MCF 10A (cell line): ENCODE data around the gene TMEM248. TPM values are rescaled to one million over a fixed set of nuclear protein-coding genes. Genes with fewer than 3 reads are reported as not detected.
"Not testable (repeated sequence)": the region's sequence is repeated elsewhere in the genome, so short reads cannot be mapped to it uniquely, and the experiment has no call there.

Source experiments
- BruUV-seq: library from RNA; stranded (reverse); fragments of 400-500 nt; replicated peaks from 2 replicates; lab custom pipeline; 2021; lab: Mats Ljungman, UMichigan
- CTCF ChIA-PET: fragments of 300-600 bp; sonication (Branson Sonifier 250); formaldehyde crosslinking; extraction: SDS; loops from one replicate; lab custom pipeline; 2021; ENCODE audit warnings: antibody characterized with exemption, inconsistent platforms; lab: Yijun Ruan, JAX
- POLR2A ChIA-PET: fragments of 300-600, 350-650 bp; sonication (Branson Sonifier 250); formaldehyde crosslinking; extraction: SDS; loops from one replicate; lab custom pipeline; 2020; ENCODE audit warnings: antibody characterized with exemption, inconsistent platforms; lab: Yijun Ruan, JAX
- DNase-seq: peaks from one replicate; pipeline ENCODE4 v3.0.0-alpha.2; 2018; ENCODE audit not compliant: unreplicated experiment
- H3K27ac Mint-ChIP-seq: one replicate; pipeline ENCODE4 v1.8.0; 2022; ENCODE audit warnings: mild to moderate bottlenecking, low read depth, mixed read lengths; ENCODE audit not compliant: unreplicated experiment
- H3K27me3 Mint-ChIP-seq: one replicate; pipeline ENCODE4 v1.8.0; 2022; ENCODE audit warnings: mixed read lengths; ENCODE audit not compliant: insufficient read depth, unreplicated experiment
- H3K36me3 Mint-ChIP-seq: one replicate; pipeline ENCODE4 v1.8.0; 2022; ENCODE audit warnings: mild to moderate bottlenecking, moderate library complexity, mixed read lengths; ENCODE audit not compliant: insufficient read depth, unreplicated experiment
- H3K4me1 Mint-ChIP-seq: one replicate; pipeline ENCODE4 v1.8.0; 2022; ENCODE audit warnings: mixed read lengths; ENCODE audit not compliant: insufficient read depth, unreplicated experiment
- H3K4me3 Mint-ChIP-seq: one replicate; pipeline ENCODE4 v1.8.0; 2022; ENCODE audit warnings: mild to moderate bottlenecking, moderate library complexity, mixed read lengths; ENCODE audit not compliant: unreplicated experiment
- H3K9me3 Mint-ChIP-seq: one replicate; pipeline ENCODE4 v1.8.0; 2022; ENCODE audit warnings: mixed read lengths; ENCODE audit not compliant: unreplicated experiment
- intact Hi-C: fragments of 100-400 bp; cut with micrococcal nuclease; formaldehyde crosslinking; loops from 2 replicates; pipeline ENCODE4 v1.14.1; 2022
- total RNA-seq: library from RNA; stranded (reverse); gene quantifications from 2 replicates; pipeline ENCODE4 v1.2.3, GENCODE V29; 2022
- TF ChIP-seq, protein P1 (sequence below): fragments of 200-600 bp; IDR thresholded peaks from one replicate; pipeline ENCODE4 v1.8.0; 2022; ENCODE audit warnings: antibody characterized with exemption, mild to moderate bottlenecking; ENCODE audit not compliant: unreplicated experiment

TMEM248 gene
- total RNA-seq, 1 experiment from 2014 or later, result 75.7 TPM

DNA sequence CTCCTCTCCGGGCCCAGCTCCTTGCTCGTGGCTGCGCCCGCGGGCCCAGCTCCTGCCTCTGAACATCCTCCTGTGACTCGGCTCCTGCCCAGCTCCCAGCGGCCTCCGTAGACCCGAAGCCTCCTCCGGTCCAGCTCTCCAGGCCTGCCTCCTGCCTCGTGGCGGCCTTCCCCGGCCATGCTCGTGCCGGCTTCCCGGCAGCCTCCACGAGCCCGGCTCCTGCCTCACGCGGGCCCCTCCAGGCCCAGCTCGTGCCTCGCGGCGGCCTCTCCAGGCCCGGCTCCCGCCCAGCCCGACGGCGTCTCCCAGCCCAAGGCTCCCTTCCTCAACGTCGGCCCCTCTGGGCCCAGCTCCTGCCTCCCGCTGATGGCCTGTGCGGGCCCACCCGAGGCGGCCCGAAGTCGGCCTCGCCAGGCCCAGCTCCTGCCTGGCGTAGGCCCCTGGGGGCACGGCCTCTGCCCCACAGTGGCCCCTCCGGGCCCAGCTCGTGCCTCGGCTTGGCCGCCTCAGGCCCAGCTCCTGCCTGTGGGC is 16.9 kb upstream of the TMEM248 start:
- no peak overlapping the region for H3K4me3 Mint-ChIP-seq
- H3K27me3 Mint-ChIP-seq, result no peaks in the 10 kb centered on the region
- H3K4me1 Mint-ChIP-seq, result no peaks in the 10 kb centered on the region
- intact Hi-C loops, result no loop called here
- ChIA-PET POLR2A (interaction anchor here (1.1 to 1.6 kb wide), 2 partner anchors 17 to 32 kb away, joined by 3 to 4 read pairs; partner anchors contain the start of gene TMEM248), CTCF (interaction anchor here (0.6 to 1.3 kb wide), 4 partner anchors 9 to 764 kb away, joined by 3 to 4 read pairs (median 3); no protein-coding TSS in a partner anchor)
- TF ChIP-seq, protein P1, sequence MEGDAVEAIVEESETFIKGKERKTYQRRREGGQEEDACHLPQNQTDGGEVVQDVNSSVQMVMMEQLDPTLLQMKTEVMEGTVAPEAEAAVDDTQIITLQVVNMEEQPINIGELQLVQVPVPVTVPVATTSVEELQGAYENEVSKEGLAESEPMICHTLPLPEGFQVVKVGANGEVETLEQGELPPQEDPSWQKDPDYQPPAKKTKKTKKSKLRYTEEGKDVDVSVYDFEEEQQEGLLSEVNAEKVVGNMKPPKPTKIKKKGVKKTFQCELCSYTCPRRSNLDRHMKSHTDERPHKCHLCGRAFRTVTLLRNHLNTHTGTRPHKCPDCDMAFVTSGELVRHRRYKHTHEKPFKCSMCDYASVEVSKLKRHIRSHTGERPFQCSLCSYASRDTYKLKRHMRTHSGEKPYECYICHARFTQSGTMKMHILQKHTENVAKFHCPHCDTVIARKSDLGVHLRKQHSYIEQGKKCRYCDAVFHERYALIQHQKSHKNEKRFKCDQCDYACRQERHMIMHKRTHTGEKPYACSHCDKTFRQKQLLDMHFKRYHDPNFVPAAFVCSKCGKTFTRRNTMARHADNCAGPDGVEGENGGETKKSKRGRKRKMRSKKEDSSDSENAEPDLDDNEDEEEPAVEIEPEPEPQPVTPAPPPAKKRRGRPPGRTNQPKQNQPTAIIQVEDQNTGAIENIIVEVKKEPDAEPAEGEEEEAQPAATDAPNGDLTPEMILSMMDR, result no peak
- BruUV-seq, result no TSS peak
- H3K36me3 Mint-ChIP-seq, result peaks cover 22% of the 10 kb centered on the region
- H3K9me3 Mint-ChIP-seq, result no peaks in the 10 kb centered on the region
- no peak overlapping the region for H3K27ac Mint-ChIP-seq
- DNase-seq, result no peak

DNA sequence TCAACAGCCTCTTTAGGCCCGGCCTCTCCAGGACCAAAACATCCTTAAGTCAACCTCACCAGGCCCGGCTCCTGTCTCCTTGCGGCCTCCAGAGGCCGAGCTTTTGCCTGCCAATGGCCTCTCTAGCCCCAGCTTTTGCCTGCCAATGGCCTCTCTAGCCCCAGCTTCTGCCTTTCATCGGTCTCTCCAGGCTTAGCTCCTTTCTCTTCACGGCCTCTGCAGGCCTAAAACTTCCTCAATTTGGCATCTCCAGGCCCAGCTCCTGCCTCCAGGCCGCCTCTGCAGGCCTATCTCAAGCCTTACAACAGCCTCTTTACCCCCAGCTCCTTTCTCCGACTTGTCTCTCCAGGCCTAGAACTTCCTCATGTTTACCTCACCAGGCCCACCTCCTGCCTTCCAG is 15.7 kb upstream of the TMEM248 start:
- no peak overlapping the region for H3K27ac Mint-ChIP-seq
- H3K27me3 Mint-ChIP-seq, result no peaks in the 10 kb centered on the region
- intact Hi-C loops, result no loop called here
- H3K9me3 Mint-ChIP-seq, result no peaks in the 10 kb centered on the region
- H3K36me3 Mint-ChIP-seq, result peaks cover 22% of the 10 kb centered on the region
- BruUV-seq, result no TSS peak
- H3K4me3 Mint-ChIP-seq, result no peak overlapping the region
- POLR2A ChIA-PET, result interaction anchor here (1.6 kb wide), 1 partner anchor 16 kb away, joined by 3 read pairs; the partner anchor contains the start of gene TMEM248
- TF ChIP-seq, protein P1, result no peak
- no peaks in the 10 kb centered on the region for H3K4me1 Mint-ChIP-seq
- CTCF ChIA-PET, result interaction anchor here (0.5 to 1.1 kb wide), 7 partner anchors 11 to 765 kb away, joined by 3 to 6 read pairs (median 3); no protein-coding TSS in a partner anchor
- DNase-seq, result no peak

DNA sequence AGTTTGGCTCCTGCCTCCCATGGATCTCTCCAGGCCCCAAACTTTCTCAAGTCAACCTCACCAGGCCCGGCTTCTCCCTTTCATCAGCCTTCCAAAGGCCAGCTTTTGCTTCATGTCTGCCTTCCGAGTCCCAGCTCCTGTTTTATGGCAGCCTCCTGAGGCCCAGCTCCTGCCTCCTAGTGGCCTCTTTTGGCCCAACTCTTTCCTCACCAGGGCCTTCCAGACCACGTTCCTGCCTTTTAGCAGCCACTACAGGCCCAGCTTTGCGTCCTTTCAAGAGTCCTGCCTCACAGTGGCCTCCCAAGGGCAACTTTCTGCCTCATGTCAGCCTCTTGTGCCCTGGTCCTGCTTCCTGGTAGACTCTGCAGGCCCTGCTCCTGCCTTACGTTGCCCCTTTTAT is 15.3 kb upstream of the TMEM248 start:
- ChIA-PET CTCF (interaction anchor here (0.6 to 1.1 kb wide), 6 partner anchors 18 to 765 kb away, joined by 3 to 6 read pairs (median 4); no protein-coding TSS in a partner anchor), POLR2A (interaction anchor here (1.6 kb wide), 1 partner anchor 15 kb away, joined by 3 read pairs; the partner anchor contains the start of gene TMEM248)
- no peak overlapping the region for H3K27ac Mint-ChIP-seq

DNA sequence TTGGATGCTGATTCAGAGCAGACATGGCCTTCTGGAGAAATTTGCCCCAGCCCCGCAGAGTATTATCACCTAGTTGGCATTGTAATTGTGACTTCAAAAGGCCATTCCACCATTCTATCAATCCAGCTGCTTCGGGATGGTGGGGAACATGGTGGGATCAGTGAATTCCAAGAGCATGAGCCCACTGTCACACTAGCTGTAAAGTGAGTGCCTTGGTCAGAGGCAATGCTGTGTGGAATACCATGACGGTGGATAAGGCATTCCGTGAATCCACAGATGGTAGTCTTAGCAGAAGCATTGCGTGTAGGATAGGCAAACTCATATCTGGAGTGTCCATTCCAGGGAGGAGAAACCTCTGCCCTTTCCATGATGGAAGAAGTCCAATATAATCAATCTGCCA is 13.3 kb upstream of the TMEM248 start:
- ChIA-PET POLR2A (no interaction called here), CTCF (no interaction called here)
- Mint-ChIP-seq H3K27me3 (no peaks in the 10 kb centered on the region), H3K27ac (no peak overlapping the region), H3K4me3 (no peak overlapping the region), H3K4me1 (no peaks in the 10 kb centered on the region), H3K36me3 (peaks cover 8% of the 10 kb centered on the region), H3K9me3 (no peaks in the 10 kb centered on the region)
- no TSS peak for BruUV-seq
- DNase-seq, result no peak
- TF ChIP-seq, protein P1, result no peak
- intact Hi-C loops, result no loop called here

More for the DNA sequence above, 15.3 kb upstream of the TMEM248 start:
- intact Hi-C loops, result no loop called here
- no peaks in the 10 kb centered on the region for H3K4me1 Mint-ChIP-seq
- no TSS peak for BruUV-seq
- H3K36me3 Mint-ChIP-seq, result peaks cover 22% of the 10 kb centered on the region
- H3K4me3 Mint-ChIP-seq, result no peak overlapping the region
- TF ChIP-seq, protein P1, result no peak
- DNase-seq, result no peak
- no peaks in the 10 kb centered on the region for H3K27me3 Mint-ChIP-seq
- H3K9me3 Mint-ChIP-seq, result no peaks in the 10 kb centered on the region

DNA sequence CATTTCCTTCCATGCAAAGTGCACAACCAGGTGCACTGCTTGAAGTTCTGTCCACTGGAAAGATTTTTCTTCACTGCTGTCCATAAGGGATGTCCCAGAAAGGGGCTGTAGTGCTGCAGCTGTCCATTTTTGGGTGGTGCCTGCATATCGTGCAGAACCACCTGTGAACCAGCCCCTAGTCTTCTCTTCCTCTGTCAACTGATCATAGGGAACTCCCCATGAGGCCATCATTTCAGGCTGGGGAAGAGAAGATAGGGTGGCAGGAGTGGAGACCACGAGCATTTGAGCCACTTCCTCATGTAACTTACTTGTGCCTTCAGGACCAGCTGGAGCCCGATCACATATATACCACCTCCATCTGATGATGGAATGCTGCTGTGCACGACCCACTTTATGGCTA is 12.4 kb upstream of the TMEM248 start:
- CTCF ChIA-PET, result interaction anchor here (0.6 kb wide), 1 partner anchor 22 kb away, joined by 4 read pairs; no protein-coding TSS in a partner anchor
- DNase-seq, H3K4me1 Mint-ChIP-seq, POLR2A ChIA-PET, H3K4me3 Mint-ChIP-seq, intact Hi-C loops, H3K9me3 Mint-ChIP-seq, H3K27ac Mint-ChIP-seq, H3K27me3 Mint-ChIP-seq, BruUV-seq, H3K36me3 Mint-ChIP-seq: not testable (repeated sequence)
